ENCODE results near the gene NDFIP1.

The NDFIP1 gene

GRCh38 chr5:142091922-142092321, 16.7 kb upstream of the NDFIP1 start:
- DNase-seq (ENCODE audit: low read depth, low spot score) = no peak

GRCh38 chr5:142095035-142095434, 13.5 kb upstream of the NDFIP1 start:
- no peak for DNase-seq (ENCODE audit: low read depth, low spot score)

- no peak for DNase-seq (ENCODE audit: low read depth, low spot score)
Measured at GRCh38 chr5:142095651-142096330, 12.8 kb upstream of the NDFIP1 start.

GRCh38 chr5:142096382-142096781, 12.2 kb upstream of the NDFIP1 start:
- DNase-seq (ENCODE audit: low read depth, low spot score) = no peak

- DNase-seq (ENCODE audit: low read depth, low spot score) = no peak
Measured at GRCh38 chr5:142097681-142098080, 10.9 kb upstream of the NDFIP1 start.

- no peak for DNase-seq (ENCODE audit: low read depth, low spot score)
Measured at GRCh38 chr5:142098275-142098674, 10.3 kb upstream of the NDFIP1 start.

- DNase-seq (ENCODE audit: low read depth, low spot score) = no peak
Measured at GRCh38 chr5:142098931-142099330, 9.6 kb upstream of the NDFIP1 start.

- DNase-seq (ENCODE audit: low read depth, low spot score) = no peak
Measured at GRCh38 chr5:142100307-142100706, 8.3 kb upstream of the NDFIP1 start.

GRCh38 chr5:142102980-142103740, 5.4 kb upstream of the NDFIP1 start:
- DNase-seq (ENCODE audit: low read depth, low spot score) = no peak

GRCh38 chr5:142104491-142104890, 4.1 kb upstream of the NDFIP1 start:
- no peak for DNase-seq (ENCODE audit: low read depth, low spot score)

- DNase-seq (ENCODE audit: low read depth, low spot score) = no peak
Measured at GRCh38 chr5:142106061-142106460, 2.5 kb upstream of the NDFIP1 start.

GRCh38 chr5:142107036-142107735, 1.4 kb upstream of the NDFIP1 start:
- DNase-seq (ENCODE audit: low read depth, low spot score) = no peak

GRCh38 chr5:142107736-142108431, 695 bp upstream of the NDFIP1 start:
- no peak for DNase-seq (ENCODE audit: low read depth, low spot score)

GRCh38 chr5:142109331-142110045, 909 bp downstream of the NDFIP1 start:
- DNase-seq (ENCODE audit: low read depth, low spot score) = no peak

GRCh38 chr5:142110046-142110531, 1.5 kb downstream of the NDFIP1 start:
- DNase-seq (ENCODE audit: low read depth, low spot score) = no peak

- DNase-seq (ENCODE audit: low read depth, low spot score) = no peak
Measured at GRCh38 chr5:142110988-142111687, 2.6 kb downstream of the NDFIP1 start.

- DNase-seq (ENCODE audit: low read depth, low spot score) = no peak
Measured at GRCh38 chr5:142114687-142115086, 6.1 kb downstream of the NDFIP1 start.

- no peak for DNase-seq (ENCODE audit: low read depth, low spot score)
Measured at GRCh38 chr5:142115937-142116614, 7.5 kb downstream of the NDFIP1 start.

GRCh38 chr5:142117579-142118151, 9.1 kb downstream of the NDFIP1 start:
- DNase-seq (ENCODE audit: low read depth, low spot score) = no peak
